Nephron progenitor cell (in vitro differentiated cells): ENCODE data around the gene SPPL2B.

Experiments used
- DNase-seq: peaks from one replicate; pipeline ENCODE4 v3.0.0; 2021
- H3K27ac Mint-ChIP-seq: 2 replicates; pipeline ENCODE4 v1.8.0; 2021; ENCODE audit warnings: mild to moderate bottlenecking, moderate library complexity, mixed read lengths
- H3K27me3 Mint-ChIP-seq: 2 replicates; pipeline ENCODE4 v1.8.0; 2021; ENCODE audit warnings: mild to moderate bottlenecking, low read depth, mixed read lengths; ENCODE audit not compliant: poor library complexity
- H3K36me3 Mint-ChIP-seq: 2 replicates; pipeline ENCODE4 v1.8.0; 2021; ENCODE audit warnings: low read depth, mixed read lengths
- H3K4me1 Mint-ChIP-seq: 2 replicates; pipeline ENCODE4 v1.8.0; 2021; ENCODE audit warnings: mixed read lengths
- H3K4me3 Mint-ChIP-seq: 2 replicates; pipeline ENCODE4 v1.8.0; 2021; ENCODE audit warnings: mild to moderate bottlenecking, moderate library complexity, mixed read lengths
- H3K9me3 Mint-ChIP-seq: 2 replicates; pipeline ENCODE4 v1.8.0; 2021; ENCODE audit warnings: mild to moderate bottlenecking, moderate library complexity, mixed read lengths
- CTCF ChIP-seq: fragments of 200-600 bp; sonication (generic); IDR thresholded peaks from 2 replicates; pipeline ENCODE4 v1.5.0; 2021; ENCODE audit warnings: antibody characterized with exemption

Gene SPPL2B

DNA sequence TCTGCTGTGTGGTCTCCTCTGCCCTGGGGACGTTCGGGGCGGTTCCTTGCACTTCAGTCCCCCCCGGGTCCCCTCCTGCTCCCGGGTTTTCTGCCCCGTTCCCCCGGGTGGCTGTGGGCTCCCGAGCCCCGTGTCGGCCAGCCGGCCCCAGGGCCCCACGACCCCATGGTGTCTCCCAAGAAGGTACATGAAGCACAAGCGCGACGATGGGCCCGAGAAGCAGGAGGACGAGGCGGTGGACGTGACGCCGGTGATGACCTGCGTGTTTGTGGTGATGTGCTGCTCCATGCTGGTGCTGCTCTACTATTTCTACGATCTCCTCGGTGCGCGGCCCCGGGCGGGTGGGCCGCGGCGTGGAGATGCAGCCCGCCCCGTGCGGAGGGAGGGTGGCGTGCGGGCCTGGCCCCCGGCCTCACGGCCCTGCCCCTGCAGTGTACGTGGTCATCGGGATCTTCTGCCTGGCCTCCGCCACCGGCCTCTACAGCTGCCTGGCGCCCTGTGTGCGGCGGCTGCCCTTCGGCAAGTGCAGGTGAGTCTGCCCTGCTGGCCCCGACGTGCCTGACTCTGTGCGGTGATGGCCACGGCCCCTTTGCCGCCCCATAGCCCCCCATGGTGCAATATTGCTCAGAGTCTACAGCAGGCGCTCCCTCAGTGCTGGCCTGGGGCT is 11.3 kb downstream of the SPPL2B start:
- H3K27me3 Mint-ChIP-seq = peaks cover 2% of the 10 kb centered on the region
- no peak overlapping the region for H3K27ac Mint-ChIP-seq
- TF ChIP-seq CTCF = no peak
- no peak for DNase-seq
- H3K9me3 Mint-ChIP-seq = no peaks in the 10 kb centered on the region
- H3K36me3 Mint-ChIP-seq = peaks cover 9% of the 10 kb centered on the region
- H3K4me3 Mint-ChIP-seq = no peak overlapping the region
- peaks cover 24% of the 10 kb centered on the region for H3K4me1 Mint-ChIP-seq

GRCh38 chr19:2340496-2341243 is 12.2 kb downstream of the SPPL2B start:
- H3K27ac Mint-ChIP-seq = no peak overlapping the region

GRCh38 chr19:2341244-2341751 is 12.8 kb downstream of the SPPL2B start:
- no peak for DNase-seq
- TF ChIP-seq CTCF = no peak
- H3K27ac Mint-ChIP-seq = no peak overlapping the region
- no peak overlapping the region for H3K4me3 Mint-ChIP-seq
- no peaks in the 10 kb centered on the region for H3K9me3 Mint-ChIP-seq
- peaks cover 6% of the 10 kb centered on the region for H3K36me3 Mint-ChIP-seq
- H3K4me1 Mint-ChIP-seq = peaks cover 21% of the 10 kb centered on the region
- H3K27me3 Mint-ChIP-seq = peaks cover 2% of the 10 kb centered on the region

More at GRCh38 chr19:2340496-2341243, 12.2 kb downstream of the SPPL2B start:
- Mint-ChIP-seq H3K36me3 (peaks cover 7% of the 10 kb centered on the region), H3K4me3 (no peak overlapping the region), H3K27me3 (peaks cover 2% of the 10 kb centered on the region), H3K9me3 (no peaks in the 10 kb centered on the region), H3K4me1 (peaks cover 24% of the 10 kb centered on the region)
- no peak for DNase-seq
- TF ChIP-seq CTCF = no peak

GRCh38 chr19:2341982-2342381 is 13.5 kb downstream of the SPPL2B start:
- Mint-ChIP-seq H3K27ac (no peak overlapping the region), H3K27me3 (no peaks in the 10 kb centered on the region), H3K4me3 (no peak overlapping the region), H3K9me3 (no peaks in the 10 kb centered on the region), H3K36me3 (peaks cover 6% of the 10 kb centered on the region), H3K4me1 (peaks cover 14% of the 10 kb centered on the region)
- no peak for DNase-seq
- no peak for TF ChIP-seq CTCF

GRCh38 chr19:2342656-2343288 is 14.3 kb downstream of the SPPL2B start:
- DNase-seq = no peak
- peaks cover 6% of the 10 kb centered on the region for H3K36me3 Mint-ChIP-seq
- H3K27ac Mint-ChIP-seq = no peak overlapping the region
- H3K27me3 Mint-ChIP-seq = no peaks in the 10 kb centered on the region
- H3K4me1 Mint-ChIP-seq = peaks cover 6% of the 10 kb centered on the region
- no peaks in the 10 kb centered on the region for H3K9me3 Mint-ChIP-seq
- H3K4me3 Mint-ChIP-seq = no peak overlapping the region
- no peak for TF ChIP-seq CTCF
